Upper lobe of left lung (tissue), 6 donors: ENCODE results near the gene SMPD3. TPM values are rescaled to one million over a fixed set of nuclear protein-coding genes. Genes with fewer than 3 reads are reported as not detected.

Experiments used
- ATAC-seq, 2 donors: fragments of 200-7000 bp; cut with Tn5 transposase; one replicate each; pipeline ENCODE4 v1.9.1; 2022; ENCODE audit warnings: mild to moderate bottlenecking in 2 of 2, moderate library complexity in 2 of 2; ENCODE audit not compliant: low FRiP score in 2 of 2
- DNase-seq, 2 donors: peaks; one replicate each; pipeline ENCODE4 v3.0.0-alpha.2; 2019 to 2020
- H3K27ac ChIP-seq, 4 donors: fragments of 200-600 bp; sonication (generic); one replicate each; pipeline ENCODE4 v1.5.1; 2016 to 2019
- H3K27me3 ChIP-seq, 4 donors: fragments of 200-600 bp; sonication (generic); one replicate each; pipeline ENCODE4 v1.5.1; 2017 to 2019
- H3K36me3 ChIP-seq, 4 donors: fragments of 200-600 bp; sonication (generic); one replicate each; pipeline ENCODE4 v1.5.1; 2016 to 2019
- H3K4me1 ChIP-seq, 4 donors: fragments of 200-600 bp; sonication (generic); one replicate each; pipeline ENCODE4 v1.5.1; 2018 to 2019
- H3K4me3 ChIP-seq, 4 donors: fragments of 200-600 bp; sonication (generic); one replicate each; pipeline ENCODE4 v1.5.1; 2017 to 2019; ENCODE audit warnings: mild to moderate bottlenecking in 2 of 4, moderate library complexity in 1 of 4
- H3K9me3 ChIP-seq, 4 donors: fragments of 200-600 bp; sonication (generic); one replicate each; pipeline ENCODE4 v1.5.1; 2018 to 2019
- CTCF ChIP-seq, 6 experiments: fragments of 450-650 bp in 4 of 6; fragments of 200-600 bp in 2 of 6; sonication (generic) in 2 of 6; IDR thresholded peaks; one replicate each; pipeline ENCODE4 v1.5.1; 2016 to 2019; ENCODE audit warnings: antibody characterized with exemption in 6 of 6
- EP300 ChIP-seq, 4 donors: sonication (generic); formaldehyde crosslinking; IDR thresholded peaks; one replicate each; pipeline ENCODE4 v1.5.1; 2017; ENCODE audit warnings: antibody characterized with exemption in 4 of 4, control low read depth in 2 of 4
- POLR2A ChIP-seq, 4 donors: fragments of 450-650 bp; IDR thresholded peaks; one replicate each; pipeline ENCODE4 v1.5.1; 2016 to 2017; ENCODE audit warnings: antibody characterized with exemption in 4 of 4, mild to moderate bottlenecking in 2 of 4
- POLR2AphosphoS5 ChIP-seq, 2 donors: sonication (generic); formaldehyde crosslinking; IDR thresholded peaks; one replicate each; pipeline ENCODE4 v1.5.1; 2017; ENCODE audit warnings: antibody characterized with exemption in 2 of 2
- WGBS, 2 donors: methylation state at CpG; one replicate each; pipeline ENCODE4 v1.1.5; 2017 to 2018; 5-methylcytosine and 5-hydroxymethylcytosine counted together
- total RNA-seq, 6 donors: library from RNA; depleted of rRNA in 4 of 6; stranded (reverse); fragments of >200 nt in 4 of 6; gene quantifications; one replicate each; pipeline versions ENCODE4 v1.1.0 to v1.2.1, GENCODE V29; 2016 to 2021
- donor health status: DM: no; HTN: no; CAD: no; lungs with moderate emphysema.
- donor health status: DM: no; HTN: yes; CAD: no; lungs with severe emphysema.

Gene SMPD3
- total RNA-seq, 6 donors from 2014 or later = 1.2 to 10.7 (median 3.2) TPM

GRCh38 chr16:68335175-68335574 lies 113.1 kb downstream of the SMPD3 start:
- H3K9me3 ChIP-seq = no peaks in the 10 kb centered on the region
- H3K36me3 ChIP-seq = peaks cover 6 to 33% (median 27%) of the 10 kb centered on the region in 4 donors
- WGBS, 2 donors = 96 to 100% methylated on average over 5 of the region's 5 CpGs
- no peak overlapping the region for H3K4me3 ChIP-seq
- ATAC-seq = peak in 1 of 2 donors; percentile 84
- no peak overlapping the region for H3K27ac ChIP-seq
- TF ChIP-seq POLR2A (IDR thresholded peaks at IDR 0.05) = no peak
- no peak for TF ChIP-seq EP300 (IDR thresholded peaks at IDR 0.05)
- no peak for TF ChIP-seq CTCF (IDR thresholded peaks at IDR 0.05)
- no peak for TF ChIP-seq POLR2AphosphoS5 (IDR thresholded peaks at IDR 0.05)
- H3K27me3 ChIP-seq = no peaks in the 10 kb centered on the region
- H3K4me1 ChIP-seq = peaks cover 16 to 24% (median 22%) of the 10 kb centered on the region in 4 donors
- no peak for DNase-seq

- H3K4me3 ChIP-seq = no peak overlapping the region
- peak; percentile 41 to 42 for ATAC-seq
- TF ChIP-seq POLR2AphosphoS5 (IDR thresholded peaks at IDR 0.05) = no peak
- H3K27ac ChIP-seq = peak overlapping the region; percentile 45 to 66 (median 59)
- WGBS, 2 donors = 35 to 36% methylated on average over 7 of the region's 7 CpGs
- peak in 1 of 2 donors; percentile 56 for DNase-seq
- peaks cover 0 to 7% (median 4%) of the 10 kb centered on the region in 4 donors for H3K36me3 ChIP-seq
- no peaks in the 10 kb centered on the region for H3K27me3 ChIP-seq
- no peaks in the 10 kb centered on the region for H3K9me3 ChIP-seq
- H3K4me1 ChIP-seq = peaks cover 16 to 34% (median 23%) of the 10 kb centered on the region in 4 donors
Observed at GRCh38 chr16:68332411-68333121, 115.7 kb downstream of the SMPD3 start.

- ATAC-seq (no peak), DNase-seq (no peak)
- Histone ChIP-seq H3K4me1 (peaks cover 16 to 34% (median 25%) of the 10 kb centered on the region in 4 donors), H3K36me3 (peaks cover 0 to 2% (median 0%) of the 10 kb centered on the region in 4 donors), H3K27me3 (no peaks in the 10 kb centered on the region), H3K4me3 (no peak overlapping the region), H3K9me3 (no peaks in the 10 kb centered on the region), H3K27ac (peak overlapping the region; percentile 45 to 66 (median 59))
- TF ChIP-seq POLR2A (IDR thresholded peaks at IDR 0.05) (no peak), EP300 (IDR thresholded peaks at IDR 0.05) (no peak), POLR2AphosphoS5 (IDR thresholded peaks at IDR 0.05) (no peak), CTCF (IDR thresholded peaks at IDR 0.05) (no peak)
- 15 to 20% methylated on average over 4 of the region's 4 CpGs for WGBS, 2 donors
Observed at GRCh38 chr16:68331879-68332410, 116.4 kb downstream of the SMPD3 start.

DNA sequence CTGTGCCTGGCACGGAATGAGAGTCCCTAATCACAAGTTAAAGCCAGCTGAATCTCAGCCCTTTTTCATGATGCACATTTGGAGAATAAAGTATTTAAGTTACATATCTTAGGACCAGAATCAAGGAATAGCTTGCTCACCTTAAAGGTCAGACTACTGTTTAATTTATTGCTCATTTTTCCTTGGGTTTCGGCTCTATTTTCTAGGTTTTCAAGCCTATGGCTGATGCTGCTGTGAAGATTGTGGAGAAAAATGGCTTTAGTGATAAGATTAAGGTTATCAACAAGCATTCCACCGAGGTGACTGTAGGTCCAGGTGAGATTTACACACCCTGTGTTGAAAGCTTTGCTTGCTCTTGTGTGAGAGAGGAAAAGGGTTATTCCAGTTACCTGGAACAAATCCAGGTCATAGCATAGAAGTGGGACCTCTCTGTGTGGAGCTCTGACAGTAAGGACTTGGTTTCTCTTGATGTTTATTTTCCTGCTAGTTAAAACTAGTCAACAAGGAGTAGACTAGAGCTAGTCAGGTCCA lies 119.4 kb downstream of the SMPD3 start:
- Histone ChIP-seq H3K27me3 (no peaks in the 10 kb centered on the region), H3K9me3 (no peaks in the 10 kb centered on the region), H3K4me1 (peaks cover 16 to 34% (median 25%) of the 10 kb centered on the region in 4 donors), H3K27ac (peak overlapping the region in 1 of 4 donors; percentile 15), H3K4me3 (no peak overlapping the region), H3K36me3 (peaks cover 2 to 26% (median 10%) of the 10 kb centered on the region in 4 donors)
- WGBS, 2 donors = 32 to 34% methylated on average over 3 of the region's 3 CpGs
- ATAC-seq (no peak), DNase-seq (no peak)
- TF ChIP-seq POLR2AphosphoS5 (IDR thresholded peaks at IDR 0.05) = no peak
- no peak for TF ChIP-seq EP300 (IDR thresholded peaks at IDR 0.05)
- peak in 1 of 4 donors; percentile 12 for TF ChIP-seq POLR2A (IDR thresholded peaks at IDR 0.05)
- TF ChIP-seq CTCF (IDR thresholded peaks at IDR 0.05) = no peak

GRCh38 chr16:68328151-68328859 lies 120.0 kb downstream of the SMPD3 start:
- Histone ChIP-seq H3K27ac (peak overlapping the region in 1 of 4 donors; percentile 28), H3K9me3 (no peaks in the 10 kb centered on the region), H3K36me3 (peaks cover 4 to 27% (median 10%) of the 10 kb centered on the region in 4 donors), H3K27me3 (no peaks in the 10 kb centered on the region), H3K4me1 (peaks cover 16 to 29% (median 22%) of the 10 kb centered on the region in 4 donors), H3K4me3 (no peak overlapping the region)
- peak in 1 of 2 donors; percentile 88 for DNase-seq
- TF ChIP-seq POLR2A (IDR thresholded peaks at IDR 0.05) (no peak), CTCF (IDR thresholded peaks at IDR 0.05) (peak; percentile 89 to 95 (median 92))
- peak; percentile 93 to 94 for ATAC-seq
- WGBS, 2 donors = 35 to 45% methylated on average over 12 to 13 of the region's 13 CpGs
